HG03045 (cell line): ENCODE results near the gene SNN.

Experiments used
- ATAC-seq: cut with Tn5 transposase; IDR thresholded peaks from one replicate; pipeline ENCODE4 v1.9.1; 2021; ENCODE audit warnings: mild to moderate bottlenecking, moderate library complexity; ENCODE audit not compliant: unreplicated experiment

SNN gene

DNA sequence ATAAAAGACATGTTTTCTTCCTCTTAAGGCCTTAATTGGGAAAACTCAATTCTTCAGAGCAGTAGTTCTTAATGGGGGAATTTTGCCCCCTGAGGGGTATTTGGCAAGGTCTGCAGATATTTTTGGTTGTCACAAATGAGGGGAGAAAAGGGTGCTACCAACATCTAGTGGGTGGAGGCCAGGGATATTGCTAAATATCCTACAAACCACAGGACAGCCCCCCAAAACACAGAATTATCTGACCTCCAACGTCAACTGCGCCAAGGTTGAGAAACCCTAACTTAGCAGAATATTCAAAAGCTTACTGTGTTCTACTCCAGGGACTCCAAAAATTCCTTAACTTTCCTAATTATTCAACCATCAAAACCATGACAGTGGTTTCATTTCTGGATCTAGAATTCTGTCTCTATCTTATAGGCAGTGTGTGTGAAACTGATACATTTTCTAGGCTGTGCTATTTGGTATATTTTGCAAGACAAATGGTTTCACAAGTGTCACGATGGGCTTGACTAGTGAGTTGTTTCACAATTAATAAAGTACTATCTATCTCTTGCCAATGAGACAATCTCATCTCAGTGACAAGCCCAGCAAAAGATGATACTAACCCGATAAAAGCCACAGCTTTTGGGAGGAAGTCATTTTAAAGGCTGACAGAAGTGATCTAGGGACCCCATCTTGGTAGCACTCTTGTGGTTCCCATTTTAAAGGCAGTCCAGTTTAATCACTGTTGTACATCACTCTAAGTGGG lies 59.7 kb downstream of the SNN start:
- no peak for ATAC-seq
